Skin epidermis (tissue), 12 donors: Measurements from ENCODE around the gene PNMA5.
A peak's percentile ranks its signal among the peaks of the same experiment; 100 is the strongest.
"Not testable (repeated sequence)": the region's sequence is repeated elsewhere in the genome, so short reads cannot be mapped to it uniquely, and the experiment has no call there.

Source experiments
- H3K27ac ChIP-seq, 21 experiments: fragments of 200-600 bp; sonication (generic) in 11 of 21; one replicate each; pipeline ENCODE4 v1.5.0; 2020; ENCODE audit warnings: mild to moderate bottlenecking in 3 of 21, inconsistent platforms in 2 of 21, moderate library complexity in 2 of 21
- H3K4me3 ChIP-seq, 7 experiments: fragments of 200-600 bp; sonication (generic) in 2 of 7; one replicate each; pipeline ENCODE4 v1.5.0; 2020; ENCODE audit warnings: inconsistent platforms in 2 of 7, mild to moderate bottlenecking in 2 of 7, moderate library complexity in 1 of 7

The PNMA5 gene

DNA sequence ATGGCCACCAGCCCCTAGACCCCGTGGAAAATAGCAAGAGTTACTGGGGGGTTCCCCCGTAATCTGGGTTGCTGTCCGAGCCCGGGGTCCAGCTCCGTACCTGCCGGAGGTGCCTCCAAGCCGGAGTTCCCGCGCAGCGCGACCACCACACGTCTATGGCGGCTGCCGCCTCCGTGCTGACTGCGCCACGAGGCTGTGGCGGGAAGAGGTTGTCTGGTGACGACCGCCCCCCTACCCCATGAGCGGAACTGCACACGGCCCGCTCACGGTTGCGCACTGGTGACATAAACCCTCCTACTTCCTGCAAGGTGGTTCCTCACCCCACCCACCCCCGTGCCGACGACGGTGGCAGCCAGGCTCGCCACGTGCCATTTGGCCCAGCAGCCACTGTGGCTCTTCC lies at the start of gene PNMA5:
Gene PNMA5 (minus strand): TSS at position 184 of the 400 bp plus-strand sequence. CDS start 2,518 bp downstream, outside the sequence.
- Histone ChIP-seq H3K27ac (no peak within 1 kb of the TSS), H3K4me3 (no peak within 1 kb of the TSS)

DNA sequence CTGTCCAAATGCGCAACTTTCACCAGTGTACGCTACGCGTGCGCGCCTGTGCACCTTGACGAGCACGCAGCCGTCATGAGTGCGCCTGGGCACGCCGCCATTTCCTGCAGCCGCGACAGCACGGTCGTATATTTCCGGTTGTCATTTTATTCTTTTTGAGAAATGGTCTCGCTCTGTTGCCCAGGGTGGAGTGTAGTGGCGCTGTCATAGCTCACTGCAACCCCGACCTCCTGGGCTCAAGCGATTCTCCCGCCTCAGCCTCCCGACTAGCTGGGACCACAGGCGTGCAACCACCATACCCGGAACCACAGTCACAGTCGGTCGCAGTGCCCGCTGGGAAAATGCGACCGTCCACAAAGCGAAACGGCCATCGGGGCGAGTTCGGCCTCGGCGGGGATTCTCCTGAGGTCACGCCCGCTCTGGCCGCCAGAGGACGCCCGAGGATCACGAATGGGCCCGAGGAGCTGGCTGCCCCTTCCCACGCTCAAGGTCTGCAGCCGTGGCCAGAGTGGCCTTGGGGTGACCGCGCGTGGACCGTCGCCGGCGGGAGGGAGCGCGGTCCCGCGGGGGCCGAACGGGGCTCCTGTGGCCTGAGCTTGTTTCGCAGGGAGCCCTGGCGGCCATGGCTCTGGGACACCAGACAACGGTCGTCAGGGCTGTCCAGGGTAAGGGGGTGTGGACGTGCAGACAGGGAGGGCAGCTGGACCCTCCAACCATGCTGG lies 38.6 kb upstream of the PNMA5 start:
- H3K4me3 ChIP-seq, result peak overlapping the region; percentile 7 to 37 (median 24)
- peak overlapping the region in 8 of 21 experiments; percentile 9 to 64 (median 47) for H3K27ac ChIP-seq

DNA sequence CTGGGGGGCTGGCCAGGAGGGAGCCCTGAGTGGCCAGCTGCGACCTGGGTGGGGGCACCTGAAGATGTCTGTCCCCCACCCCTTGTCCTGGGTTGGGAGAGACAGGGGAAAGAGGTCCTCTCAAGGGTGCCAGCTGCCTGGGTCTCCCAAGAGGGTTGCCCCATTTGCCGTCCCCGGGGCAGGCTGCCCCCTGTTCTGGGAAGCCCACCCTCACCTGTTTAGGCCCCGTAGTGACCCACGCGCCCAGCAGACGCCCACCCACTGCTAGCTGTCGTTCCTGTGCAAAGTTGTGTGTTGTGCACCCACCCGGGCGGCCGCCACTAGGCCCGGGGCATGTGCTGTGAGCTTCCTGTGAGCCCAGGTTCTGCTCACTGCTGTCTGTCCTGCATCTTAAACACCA lies 36.9 kb upstream of the PNMA5 start:
- Histone ChIP-seq H3K27ac (no peak overlapping the region), H3K4me3 (no peak overlapping the region)

DNA sequence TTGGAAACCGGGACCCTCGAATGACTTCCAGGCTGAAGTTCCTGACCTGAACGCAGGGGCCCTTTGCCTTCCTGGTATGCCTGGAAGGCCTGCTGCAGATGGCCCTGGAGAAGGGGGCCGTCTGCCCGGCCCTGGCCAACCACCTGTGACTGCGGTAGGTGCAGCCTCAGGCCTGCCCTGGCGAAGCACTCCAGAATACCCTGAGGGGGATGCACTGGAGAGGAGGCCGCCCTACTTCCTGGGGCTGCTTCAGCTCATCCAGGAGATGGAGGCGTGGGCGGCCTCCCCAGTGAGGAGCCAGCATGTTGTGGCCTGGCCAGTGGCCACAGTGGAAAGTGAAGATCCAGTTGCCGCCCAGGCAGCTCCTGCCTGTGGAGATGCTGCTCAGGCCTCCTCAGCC lies 36.0 kb upstream of the PNMA5 start:
- no peak overlapping the region for H3K27ac ChIP-seq
- no peak overlapping the region for H3K4me3 ChIP-seq

DNA sequence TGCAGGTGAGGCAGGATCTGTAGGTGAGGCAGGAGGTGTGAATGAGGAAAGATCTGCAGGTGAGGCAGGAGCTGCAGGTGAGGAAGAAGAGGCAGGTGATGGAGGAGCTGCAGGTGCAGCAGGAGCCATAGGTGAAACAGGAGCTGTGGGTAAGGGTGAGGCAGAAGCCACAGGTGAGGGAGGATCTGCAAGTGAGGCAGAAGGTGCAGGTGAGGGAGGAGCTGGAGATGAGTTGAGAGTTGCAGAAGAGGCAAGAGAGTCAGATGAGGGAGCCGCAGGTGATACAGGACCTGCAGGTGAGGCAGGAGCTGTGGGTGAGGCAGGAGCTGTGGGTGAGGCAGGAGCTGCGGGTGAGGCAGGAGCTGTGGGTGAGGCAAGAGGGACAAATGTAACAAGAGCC lies 35.2 kb upstream of the PNMA5 start:
- Histone ChIP-seq H3K27ac (no peak overlapping the region), H3K4me3 (no peak overlapping the region)

DNA sequence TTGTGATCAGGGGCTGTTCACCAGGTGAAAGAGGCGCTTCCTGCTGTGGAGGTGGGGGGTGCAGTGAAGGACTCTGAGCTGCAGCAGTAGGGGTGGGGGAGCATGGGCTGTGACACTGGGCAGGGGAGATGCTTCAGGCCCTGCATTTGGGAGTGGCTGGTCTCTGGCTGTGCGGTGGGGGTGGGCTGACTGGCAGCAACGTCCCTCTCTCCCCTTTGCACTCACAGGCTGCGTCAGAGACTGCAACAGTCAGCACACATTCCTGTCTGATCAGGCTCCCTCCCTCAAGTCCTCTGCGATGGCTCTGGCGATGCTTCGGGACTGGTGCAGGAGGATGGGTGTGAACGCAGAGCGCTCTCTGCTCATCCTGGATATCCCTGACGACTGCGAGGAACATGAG lies 34.6 kb upstream of the PNMA5 start:
- H3K27ac ChIP-seq, H3K4me3 ChIP-seq: not testable (repeated sequence)

DNA sequence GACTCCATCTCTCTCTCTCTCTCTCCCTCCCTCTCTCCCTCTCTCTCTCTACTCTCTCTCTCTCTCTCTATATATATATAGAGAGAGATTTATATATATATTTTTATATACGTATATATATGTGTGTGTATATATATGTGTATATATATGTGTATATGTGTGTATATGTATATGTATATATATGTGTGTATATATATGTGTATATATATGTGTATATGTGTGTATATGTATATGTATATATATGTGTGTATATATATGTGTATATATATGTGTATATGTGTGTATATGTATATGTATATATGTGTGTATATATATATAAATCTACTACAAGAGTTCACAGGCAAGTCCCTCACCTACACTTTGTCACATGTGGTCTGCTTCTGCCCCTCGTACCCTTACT lies 32.6 kb upstream of the PNMA5 start:
- H3K4me3 ChIP-seq, H3K27ac ChIP-seq: not testable (repeated sequence)

DNA sequence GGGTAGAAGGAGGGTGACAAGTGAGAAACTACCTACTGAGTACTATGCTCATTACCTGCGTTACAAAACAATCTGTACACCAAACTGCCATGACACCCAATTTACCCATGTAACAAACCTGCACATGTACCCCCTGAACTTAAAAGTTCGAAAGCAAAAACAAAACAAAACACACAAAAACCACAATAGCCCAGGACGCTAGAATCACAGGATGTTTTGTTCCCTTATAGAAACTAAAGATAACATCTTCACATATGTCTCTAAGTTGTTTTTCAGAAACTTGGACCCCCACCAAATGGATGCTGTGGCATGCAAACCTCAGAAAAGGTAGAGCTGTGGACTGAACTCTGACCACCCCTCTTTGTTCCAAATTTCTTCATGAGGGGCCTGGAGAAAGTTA lies 25.2 kb upstream of the PNMA5 start:
- Histone ChIP-seq H3K27ac (no peak overlapping the region), H3K4me3 (no peak overlapping the region)

DNA sequence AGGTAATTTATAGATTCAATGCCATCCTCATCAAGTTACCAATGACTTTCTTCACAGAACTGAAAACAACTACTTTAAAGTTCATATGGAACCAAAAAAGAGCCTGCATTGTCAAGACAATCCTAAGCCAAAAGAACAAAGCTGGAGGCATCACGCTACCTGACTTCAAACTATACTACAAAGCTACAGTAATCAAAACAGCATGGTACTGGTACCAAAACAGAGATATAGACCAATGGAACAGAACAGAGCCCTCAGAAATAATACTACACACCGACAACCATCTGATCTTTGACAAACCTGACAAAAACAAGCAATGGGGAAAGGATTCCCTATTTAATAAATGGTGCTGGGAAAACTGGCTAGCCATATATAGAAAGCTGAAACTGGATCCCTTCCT lies 23.3 kb upstream of the PNMA5 start:
- not testable (repeated sequence) for H3K27ac ChIP-seq, H3K4me3 ChIP-seq

DNA sequence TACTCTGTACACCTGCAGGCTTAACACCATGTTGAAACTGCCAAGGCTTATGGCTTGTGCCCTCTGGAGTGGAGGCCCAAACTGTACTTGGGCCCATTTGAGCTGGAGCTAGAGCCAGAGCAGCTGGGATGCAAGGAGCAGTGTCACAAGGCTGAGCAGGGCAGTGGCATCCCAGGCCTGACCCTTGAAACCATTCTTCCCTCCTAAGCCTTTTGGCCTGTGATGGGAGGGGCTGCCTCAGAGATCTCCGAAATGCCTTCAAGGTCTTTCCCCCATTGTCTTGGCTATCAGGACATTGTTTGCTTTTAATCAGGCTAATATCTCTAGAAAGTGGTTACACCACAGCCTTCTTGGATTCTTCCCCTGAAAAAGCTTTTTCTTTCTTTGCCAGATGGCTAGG lies 10.9 kb upstream of the PNMA5 start:
- Histone ChIP-seq H3K27ac (no peak overlapping the region), H3K4me3 (no peak overlapping the region)

DNA sequence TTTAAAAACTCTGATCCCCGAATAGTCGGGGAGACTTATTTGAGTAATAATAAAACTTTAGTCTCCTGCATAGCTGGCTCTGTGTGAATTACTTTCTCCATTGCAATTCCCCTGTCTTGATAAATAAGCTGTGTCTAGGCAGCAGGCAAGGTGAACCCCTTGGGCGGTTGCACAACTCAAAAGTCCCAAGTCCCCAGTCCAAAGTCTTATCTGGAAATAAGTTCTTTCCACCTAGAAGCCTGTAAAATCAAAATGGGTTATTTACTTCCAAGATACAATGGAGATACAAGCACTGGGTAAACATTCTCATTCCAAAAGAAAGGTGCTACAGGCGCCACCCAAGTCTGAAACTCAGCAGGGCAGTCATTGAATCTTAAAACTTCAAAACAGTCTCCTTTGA lies 10.1 kb upstream of the PNMA5 start:
- H3K4me3 ChIP-seq, result no peak overlapping the region
- no peak overlapping the region for H3K27ac ChIP-seq

DNA sequence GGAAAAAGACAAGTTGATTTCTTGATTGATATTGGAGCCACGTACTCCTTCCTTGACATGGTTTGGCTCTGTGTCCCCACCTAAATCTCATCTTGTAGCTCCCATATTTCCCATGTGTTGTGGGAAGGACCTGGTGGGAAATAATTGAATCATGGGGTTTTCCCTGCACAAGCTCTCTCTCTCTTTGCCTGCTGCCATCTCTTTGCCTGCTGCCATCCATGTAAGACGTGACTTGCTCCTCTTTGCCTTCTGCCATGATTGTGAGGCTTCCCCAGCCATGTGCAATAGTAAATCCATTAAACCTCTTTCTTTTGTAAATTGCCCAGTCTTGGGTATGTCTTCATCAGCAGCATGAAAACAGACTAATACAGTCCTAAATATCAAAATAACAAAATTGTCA lies 8.3 kb upstream of the PNMA5 start:
- not testable (repeated sequence) for H3K27ac ChIP-seq, H3K4me3 ChIP-seq

DNA sequence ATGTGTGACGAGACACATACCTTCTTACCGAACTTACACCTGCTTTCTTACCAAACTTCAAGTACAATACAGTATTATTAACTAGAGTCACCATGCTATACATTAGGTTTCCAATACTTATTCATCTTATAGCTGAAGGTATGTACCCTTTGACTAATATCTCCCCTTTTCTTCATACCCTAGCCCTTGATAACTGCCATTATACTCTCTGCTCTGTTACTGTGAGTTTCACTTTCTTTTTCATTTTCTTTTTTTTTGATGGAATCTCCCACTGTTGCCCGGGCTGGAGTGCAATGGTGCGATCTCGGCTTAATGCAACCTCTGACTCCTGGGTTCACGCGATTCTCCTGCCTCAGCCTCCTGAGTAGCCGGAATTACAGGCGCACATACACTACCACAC lies 3.4 kb upstream of the PNMA5 start:
- H3K27ac ChIP-seq, result no peak overlapping the region
- no peak overlapping the region for H3K4me3 ChIP-seq

DNA sequence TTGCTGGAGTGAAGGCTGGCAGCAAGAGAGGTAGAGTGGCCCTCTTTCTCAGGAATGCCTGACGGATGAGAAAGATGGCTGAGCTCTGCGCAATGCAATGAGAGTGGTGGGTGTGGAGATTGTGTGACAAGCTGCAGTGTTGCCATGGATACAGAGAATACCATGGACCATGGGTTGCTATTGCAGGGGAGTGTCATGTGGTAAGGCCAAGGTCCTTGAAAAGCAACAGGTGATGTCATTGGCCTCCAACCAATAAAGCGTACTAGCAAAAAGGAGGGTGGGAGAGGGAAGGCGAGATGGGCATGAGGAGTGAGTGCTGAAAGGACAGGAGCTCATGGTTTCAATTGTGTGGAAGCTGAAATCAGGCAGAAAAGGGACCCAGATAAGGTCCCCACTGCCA lies 1.8 kb downstream of the PNMA5 start:
- Histone ChIP-seq H3K27ac (no peak overlapping the region), H3K4me3 (no peak overlapping the region)

DNA sequence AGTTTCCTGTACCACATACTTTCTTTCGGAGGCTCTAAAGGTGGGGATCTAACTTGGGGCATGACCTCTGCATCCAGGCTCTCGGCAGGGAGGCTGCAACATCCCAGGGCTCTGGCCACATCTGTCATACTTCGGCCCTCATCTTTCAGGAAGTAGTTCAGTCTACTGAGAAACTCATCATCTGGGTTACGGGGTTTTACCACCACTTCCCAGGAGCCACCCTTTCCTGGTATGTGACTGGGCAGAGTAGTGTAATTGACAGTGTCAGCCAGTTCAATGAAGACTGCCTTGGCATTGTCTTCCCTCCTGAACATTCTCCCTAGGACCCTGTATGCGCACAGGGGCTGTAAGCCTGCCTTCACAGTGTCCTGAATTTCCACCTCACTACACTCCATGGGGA lies 2.8 kb downstream of the PNMA5 start:
- H3K27ac ChIP-seq, result no peak overlapping the region
- no peak overlapping the region for H3K4me3 ChIP-seq

DNA sequence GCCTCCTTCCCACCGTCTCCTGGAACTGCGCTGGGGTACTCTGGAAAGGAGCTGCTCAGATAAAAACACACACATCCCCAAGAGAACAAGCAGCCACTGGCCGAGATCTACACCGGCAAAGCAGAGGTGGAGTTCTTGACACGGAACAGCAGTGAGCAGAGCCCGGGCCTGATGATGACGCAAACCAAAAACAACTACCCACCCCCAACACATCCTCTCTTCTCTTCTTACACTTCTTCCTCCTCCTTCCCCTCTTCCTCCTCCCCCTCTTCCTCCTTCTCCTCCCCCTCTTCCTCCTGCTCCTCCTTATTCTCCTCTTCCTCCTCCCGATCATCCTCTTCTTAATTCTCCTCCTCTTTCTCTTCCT lies 4.6 kb downstream of the PNMA5 start:
- Histone ChIP-seq H3K27ac (peak overlapping the region in 3 of 21 experiments; percentile 14 to 62 (median 36)), H3K4me3 (no peak overlapping the region)

DNA sequence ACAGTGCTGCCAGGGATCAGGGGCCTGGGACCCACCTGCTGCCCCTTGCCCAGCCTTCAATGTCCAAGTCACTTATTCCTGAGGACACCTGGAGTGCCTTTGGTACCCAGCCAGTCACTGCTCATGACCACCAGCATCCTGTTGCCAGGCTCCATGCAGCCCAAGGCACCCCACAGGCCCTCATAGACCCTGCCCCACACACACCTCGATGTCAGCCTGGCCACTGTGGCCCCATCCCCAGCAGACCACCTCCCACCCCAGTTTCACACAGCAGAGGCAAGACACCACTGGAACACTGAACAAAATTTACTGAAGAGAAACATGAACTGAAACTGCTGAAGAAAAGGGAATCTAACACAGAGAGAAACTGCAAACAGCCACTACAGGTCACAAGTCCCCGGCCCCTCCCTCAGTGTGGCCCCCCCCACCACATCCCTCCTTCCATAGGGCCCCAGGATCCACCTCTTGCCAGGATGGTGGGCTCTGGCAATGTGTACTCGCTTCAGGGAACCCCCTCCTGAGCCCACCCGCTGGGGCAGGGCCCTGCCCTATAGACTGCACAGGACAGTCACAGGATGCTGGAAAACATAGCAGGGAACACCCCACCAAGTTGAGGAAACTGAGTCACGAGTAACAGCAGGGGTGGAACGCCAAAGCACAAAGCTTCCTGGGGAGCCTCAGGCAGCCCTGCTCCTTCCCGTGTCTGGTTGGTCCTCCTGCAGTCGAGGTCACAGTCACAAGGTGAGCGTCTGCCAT lies 5.2 kb downstream of the PNMA5 start:
- Histone ChIP-seq H3K27ac (peak overlapping the region in 3 of 21 experiments; percentile 14 to 62 (median 36)), H3K4me3 (no peak overlapping the region)

DNA sequence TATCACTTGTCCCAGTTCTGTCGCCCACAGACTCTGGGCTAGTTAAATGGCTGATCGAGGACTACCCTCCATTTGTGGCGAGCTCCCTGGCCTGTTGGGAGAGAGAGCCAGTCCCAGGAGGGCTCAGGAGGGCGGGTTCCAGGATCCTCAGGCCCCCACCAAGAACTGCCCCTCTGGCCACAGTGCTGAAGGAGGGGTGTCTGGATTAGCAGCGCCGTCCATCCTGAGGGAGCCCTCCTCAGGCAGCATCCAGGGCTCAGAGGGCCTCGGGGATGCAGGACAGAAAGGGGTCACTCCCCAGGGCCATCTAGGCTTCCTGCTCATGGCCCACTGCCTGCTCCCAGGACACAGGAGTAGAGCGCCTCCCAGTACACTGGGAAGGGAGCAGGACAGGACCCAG lies 6.1 kb downstream of the PNMA5 start:
- H3K27ac ChIP-seq, result peak overlapping the region in 1 of 21 experiments; percentile 35
- no peak overlapping the region for H3K4me3 ChIP-seq

DNA sequence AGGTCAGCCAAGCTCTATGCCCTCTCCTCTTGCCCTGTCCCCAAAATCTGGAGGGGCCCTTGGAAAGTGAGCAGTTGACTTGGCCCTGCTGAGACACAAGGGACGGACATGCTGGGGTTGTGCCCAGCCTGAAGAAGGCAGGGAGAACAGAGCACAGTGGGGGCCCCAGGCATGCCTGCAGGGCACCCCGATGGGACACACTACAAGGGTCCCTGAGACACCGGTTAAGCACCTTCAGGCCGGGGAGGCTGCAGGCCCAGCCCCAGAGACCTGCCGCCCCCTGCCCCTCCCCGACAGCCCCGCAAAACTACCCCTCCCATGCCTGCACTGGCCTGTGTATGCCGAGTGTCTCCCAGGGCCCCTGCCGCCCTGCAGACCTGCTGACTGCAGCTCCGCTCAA lies 6.8 kb downstream of the PNMA5 start:
- not testable (repeated sequence) for H3K27ac ChIP-seq, H3K4me3 ChIP-seq

DNA sequence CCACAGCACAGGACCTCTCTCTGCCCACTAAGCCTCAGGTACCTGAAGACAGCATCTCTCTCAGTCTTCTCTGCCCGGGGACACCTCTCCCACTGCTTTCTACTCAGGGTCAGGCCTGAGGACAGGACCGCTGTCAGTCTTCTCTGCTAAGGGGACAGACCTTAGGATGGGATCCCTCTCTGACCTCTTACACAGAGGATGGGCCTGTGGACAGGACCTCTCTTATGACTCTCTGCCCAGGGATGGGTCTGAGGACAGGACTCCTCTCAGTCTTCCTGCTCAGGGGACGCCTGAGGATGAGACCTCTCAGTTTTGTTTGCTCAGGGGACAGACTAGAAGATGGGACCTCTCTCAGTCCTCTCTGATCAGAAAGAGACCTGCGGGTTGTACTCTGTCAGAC lies 8.5 kb downstream of the PNMA5 start:
- H3K27ac ChIP-seq, H3K4me3 ChIP-seq: not testable (repeated sequence)

DNA sequence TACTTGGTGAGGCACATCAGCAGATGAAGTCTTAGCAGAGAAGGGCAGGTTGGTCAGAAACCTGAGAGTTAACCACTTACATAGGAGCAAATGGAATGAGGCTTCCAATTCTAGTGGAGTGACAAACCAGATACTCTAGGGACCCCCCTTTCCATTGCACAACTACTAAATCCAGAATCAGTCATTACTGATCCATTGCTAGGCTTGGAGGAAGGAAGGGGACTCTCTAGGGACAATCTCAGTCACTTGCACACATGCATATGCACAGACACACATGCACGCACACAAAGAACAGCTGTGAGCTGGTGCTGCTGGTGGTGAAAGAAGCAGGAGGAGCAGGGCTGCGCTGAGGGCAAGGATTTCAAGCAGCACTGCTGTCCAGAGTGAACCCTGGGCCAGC lies 25.7 kb downstream of the PNMA5 start:
- H3K27ac ChIP-seq, result no peak overlapping the region
- no peak overlapping the region for H3K4me3 ChIP-seq

DNA sequence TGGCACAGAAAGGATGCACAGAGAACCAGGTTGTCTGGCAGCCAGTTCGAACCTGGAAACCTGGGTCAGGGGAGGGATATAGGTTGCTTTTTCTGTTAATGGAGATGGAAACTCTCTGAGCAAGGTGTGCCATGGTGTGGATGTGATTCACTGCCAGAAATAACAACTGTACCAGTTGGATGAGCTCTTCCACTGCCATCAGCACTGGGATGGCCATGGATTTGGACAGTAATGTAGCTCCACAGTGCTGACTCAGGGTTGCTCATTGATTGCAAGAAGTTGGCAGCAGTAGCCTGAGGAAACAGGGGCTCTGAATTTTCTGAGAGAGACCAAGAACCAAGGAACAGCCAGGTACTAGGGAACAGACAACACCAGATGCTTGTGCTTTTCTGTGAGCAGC lies 33.8 kb downstream of the PNMA5 start:
- no peak overlapping the region for H3K4me3 ChIP-seq
- no peak overlapping the region for H3K27ac ChIP-seq
